D341Med (cell line): ENCODE data around the gene CNR2.
"Not testable (repeated sequence)": the region's sequence is repeated elsewhere in the genome, so short reads cannot be mapped to it uniquely, and the experiment has no call there.

Experiments used
- DNase-seq: peaks from one replicate; pipeline ENCODE4 v3.0.0; 2012; ENCODE audit warnings: low spot score

CNR2 gene

GRCh38 chr1:23916209-23917131 lies 3.3 kb upstream of the CNR2 start:
- DNase-seq, result peak; percentile 86

- no peak for DNase-seq
These were observed 2.3 kb upstream of the CNR2 start for GRCh38 chr1:23915466-23915865.

GRCh38 chr1:23914921-23915320 lies 1.8 kb upstream of the CNR2 start:
- no peak for DNase-seq

GRCh38 chr1:23911921-23912320 lies 1.2 kb downstream of the CNR2 start:
- DNase-seq, result no peak

GRCh38 chr1:23910553-23911246 lies 2.5 kb downstream of the CNR2 start:
- DNase-seq, result no peak

GRCh38 chr1:23910144-23910543 lies 3.0 kb downstream of the CNR2 start:
- DNase-seq, result no peak

- no peak for DNase-seq
These were observed 3.8 kb downstream of the CNR2 start for GRCh38 chr1:23909412-23909811.

GRCh38 chr1:23908453-23909341 lies 4.5 kb downstream of the CNR2 start:
- DNase-seq, result no peak

- DNase-seq, result no peak
These were observed 6.4 kb downstream of the CNR2 start for GRCh38 chr1:23906731-23907130.

GRCh38 chr1:23905461-23906025 lies 7.6 kb downstream of the CNR2 start:
- no peak for DNase-seq

GRCh38 chr1:23904748-23905357 lies 8.3 kb downstream of the CNR2 start:
- DNase-seq, result no peak

- no peak for DNase-seq
These were observed 9.4 kb downstream of the CNR2 start for GRCh38 chr1:23903754-23904153.

- peak; percentile 38 for DNase-seq
These were observed 10.6 kb downstream of the CNR2 start for GRCh38 chr1:23902321-23903278.

- DNase-seq, result not testable (repeated sequence)
These were observed 13.1 kb downstream of the CNR2 start for GRCh38 chr1:23900017-23900416.

- DNase-seq, result no peak
These were observed 14.1 kb downstream of the CNR2 start for GRCh38 chr1:23899070-23899469.

GRCh38 chr1:23897083-23897482 lies 16.1 kb downstream of the CNR2 start:
- no peak for DNase-seq

- DNase-seq, result no peak
These were observed 16.7 kb downstream of the CNR2 start for GRCh38 chr1:23896491-23896890.

- no peak for DNase-seq
These were observed 17.2 kb downstream of the CNR2 start for GRCh38 chr1:23895993-23896392.

- DNase-seq, result no peak
These were observed 18.1 kb downstream of the CNR2 start for GRCh38 chr1:23895082-23895481.

GRCh38 chr1:23889074-23889473 lies 24.1 kb downstream of the CNR2 start:
- no peak for DNase-seq
